Fibroblast of peridontal ligament (primary cell): ENCODE data around the gene ITGB1.
"Not testable (repeated sequence)": the region's sequence is repeated elsewhere in the genome, so short reads cannot be mapped to it uniquely, and the experiment has no call there.

Experiments used
- DNase-seq: peaks from one replicate; pipeline ENCODE4 v3.0.0-alpha.2; 2010; ENCODE audit errors: extremely low read depth

ITGB1 gene

GRCh38 chr10:32958085-32959005, at the start of gene ITGB1:
ITGB1 (minus strand) TSS chr10:32958230; CDS start chr10:32935558, 22,672 bp downstream.
- DNase-seq, result peak; percentile 92

GRCh38 chr10:33006342-33006887, 48.4 kb upstream of the ITGB1 start:
- DNase-seq, result no peak

GRCh38 chr10:33005322-33006301, 47.6 kb upstream of the ITGB1 start:
- peak; percentile 96 for DNase-seq

- peak; percentile 14 for DNase-seq
Observed at GRCh38 chr10:33001908-33002492, 44.0 kb upstream of the ITGB1 start.

GRCh38 chr10:32998060-32998581, 40.1 kb upstream of the ITGB1 start:
- DNase-seq, result not testable (repeated sequence)

GRCh38 chr10:32995751-32996150, 37.7 kb upstream of the ITGB1 start:
- no peak for DNase-seq

GRCh38 chr10:32995066-32995622, 37.1 kb upstream of the ITGB1 start:
- DNase-seq, result no peak

- DNase-seq, result not testable (repeated sequence)
Observed at GRCh38 chr10:32994632-32995031, 36.6 kb upstream of the ITGB1 start.

- DNase-seq, result not testable (repeated sequence)
Observed at GRCh38 chr10:32992310-32992709, 34.3 kb upstream of the ITGB1 start.

- no peak for DNase-seq
Observed at GRCh38 chr10:32990811-32991210, 32.8 kb upstream of the ITGB1 start.

GRCh38 chr10:32988604-32989003, 30.6 kb upstream of the ITGB1 start:
- DNase-seq, result no peak

- DNase-seq, result no peak
Observed at GRCh38 chr10:32987172-32987571, 29.1 kb upstream of the ITGB1 start.

- peak; percentile 87 for DNase-seq
Observed at GRCh38 chr10:32985775-32986350, 27.8 kb upstream of the ITGB1 start.

GRCh38 chr10:32985341-32985764, 27.3 kb upstream of the ITGB1 start:
- DNase-seq, result no peak

GRCh38 chr10:32984003-32984600, 26.1 kb upstream of the ITGB1 start:
- no peak for DNase-seq

- peak; percentile 92 for DNase-seq
Observed at GRCh38 chr10:32982911-32983909, 25.2 kb upstream of the ITGB1 start.

GRCh38 chr10:32982293-32982709, 24.3 kb upstream of the ITGB1 start:
- DNase-seq, result peak; percentile 95

GRCh38 chr10:32981760-32982159, 23.7 kb upstream of the ITGB1 start:
- DNase-seq, result peak; percentile 56
